Calu3 (cell line): ENCODE measurements around the gene PACRG. TPM values are rescaled to one million over a fixed set of nuclear protein-coding genes. Genes with fewer than 3 reads are reported as not detected.

Source experiments
- BruUV-seq: library from RNA; stranded (reverse); fragments of 400-500 nt; replicated peaks from 2 replicates; lab custom pipeline; 2021; lab: Mats Ljungman, UMichigan
- CTCF ChIA-PET: fragments of 300-600 bp; sonication (Branson Sonifier 250); formaldehyde crosslinking; loops from one replicate; lab custom pipeline; 2022; ENCODE audit warnings: antibody characterized with exemption; lab: Charles Lee
- DNase-seq: peaks from one replicate; pipeline ENCODE4 v3.0.0; 2022
- H3K27ac Mint-ChIP-seq: one replicate; pipeline ENCODE4 v1.8.0; 2022; ENCODE audit warnings: mixed read lengths; ENCODE audit not compliant: unreplicated experiment
- H3K27me3 Mint-ChIP-seq: one replicate; pipeline ENCODE4 v1.8.0; 2022; ENCODE audit warnings: mixed read lengths; ENCODE audit not compliant: unreplicated experiment
- H3K36me3 Mint-ChIP-seq: one replicate; pipeline ENCODE4 v1.8.0; 2022; ENCODE audit warnings: mild to moderate bottlenecking, moderate library complexity, mixed read lengths; ENCODE audit not compliant: insufficient read depth, unreplicated experiment
- H3K4me1 Mint-ChIP-seq: one replicate; pipeline ENCODE4 v1.8.0; 2022; ENCODE audit warnings: mild to moderate bottlenecking, low read depth, mixed read lengths; ENCODE audit not compliant: unreplicated experiment
- H3K4me3 Mint-ChIP-seq: one replicate; pipeline ENCODE4 v1.8.0; 2022; ENCODE audit warnings: mild to moderate bottlenecking, low read depth, moderate library complexity, mixed read lengths; ENCODE audit not compliant: unreplicated experiment
- H3K9me3 Mint-ChIP-seq: one replicate; pipeline ENCODE4 v1.8.0; 2022; ENCODE audit warnings: low read depth, mixed read lengths; ENCODE audit not compliant: unreplicated experiment
- intact Hi-C: fragments of 100-400 bp; cut with micrococcal nuclease; formaldehyde crosslinking; loops from one replicate; pipeline ENCODE4 v1.10.0; 2022; ENCODE audit not compliant: unreplicated experiment
- total RNA-seq: library from RNA; stranded (reverse); gene quantifications from 2 replicates; pipeline ENCODE4 v1.2.3, GENCODE V29; 2022
- TF ChIP-seq, protein P1 (sequence below): fragments of 200-600 bp; IDR thresholded peaks from one replicate; pipeline ENCODE4 v1.8.0; 2022; ENCODE audit warnings: antibody characterized with exemption; ENCODE audit not compliant: unreplicated experiment

The PACRG gene
- total RNA-seq, 1 experiment from 2014 or later: 1.5 TPM

- TF ChIP-seq, protein P1, sequence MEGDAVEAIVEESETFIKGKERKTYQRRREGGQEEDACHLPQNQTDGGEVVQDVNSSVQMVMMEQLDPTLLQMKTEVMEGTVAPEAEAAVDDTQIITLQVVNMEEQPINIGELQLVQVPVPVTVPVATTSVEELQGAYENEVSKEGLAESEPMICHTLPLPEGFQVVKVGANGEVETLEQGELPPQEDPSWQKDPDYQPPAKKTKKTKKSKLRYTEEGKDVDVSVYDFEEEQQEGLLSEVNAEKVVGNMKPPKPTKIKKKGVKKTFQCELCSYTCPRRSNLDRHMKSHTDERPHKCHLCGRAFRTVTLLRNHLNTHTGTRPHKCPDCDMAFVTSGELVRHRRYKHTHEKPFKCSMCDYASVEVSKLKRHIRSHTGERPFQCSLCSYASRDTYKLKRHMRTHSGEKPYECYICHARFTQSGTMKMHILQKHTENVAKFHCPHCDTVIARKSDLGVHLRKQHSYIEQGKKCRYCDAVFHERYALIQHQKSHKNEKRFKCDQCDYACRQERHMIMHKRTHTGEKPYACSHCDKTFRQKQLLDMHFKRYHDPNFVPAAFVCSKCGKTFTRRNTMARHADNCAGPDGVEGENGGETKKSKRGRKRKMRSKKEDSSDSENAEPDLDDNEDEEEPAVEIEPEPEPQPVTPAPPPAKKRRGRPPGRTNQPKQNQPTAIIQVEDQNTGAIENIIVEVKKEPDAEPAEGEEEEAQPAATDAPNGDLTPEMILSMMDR: no peak
- no TSS peak for BruUV-seq
- intact Hi-C loops: no loop called here
- H3K9me3 Mint-ChIP-seq: peaks cover 6% of the 10 kb centered on the region
- no peak overlapping the region for H3K27ac Mint-ChIP-seq
- no peak overlapping the region for H3K4me3 Mint-ChIP-seq
- H3K36me3 Mint-ChIP-seq: no peaks in the 10 kb centered on the region
- CTCF ChIA-PET: no interaction called here
- no peaks in the 10 kb centered on the region for H3K4me1 Mint-ChIP-seq
- H3K27me3 Mint-ChIP-seq: no peaks in the 10 kb centered on the region
- no peak for DNase-seq
Measured at GRCh38 chr6:162798546-162799266, 70.9 kb downstream of the PACRG start.

DNA sequence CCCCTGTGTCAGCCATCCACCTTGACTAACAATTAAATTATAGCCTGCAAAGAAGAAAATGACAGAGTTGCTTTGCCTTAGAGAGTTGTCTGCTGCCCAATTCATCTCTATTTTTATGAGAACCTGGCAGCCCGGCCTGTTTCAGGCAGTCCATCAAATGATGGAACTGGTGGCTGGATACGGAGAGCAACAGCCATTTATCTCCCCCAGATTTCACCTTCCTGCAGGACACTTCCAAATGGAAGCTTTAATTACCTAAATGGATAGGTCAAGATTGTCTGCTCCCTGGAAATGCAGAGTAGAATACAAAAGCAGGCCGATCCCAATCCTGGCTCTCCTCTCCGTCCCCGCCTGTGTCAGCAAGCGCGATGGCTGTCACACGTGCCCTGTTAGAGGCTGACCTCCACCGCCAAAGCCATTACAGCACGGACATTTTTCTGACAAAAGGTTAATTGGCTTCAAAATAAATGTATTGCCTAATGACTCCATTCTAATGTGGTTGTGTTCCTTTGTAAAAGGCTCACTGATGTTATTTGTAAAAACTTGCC is 86.7 kb downstream of the PACRG start:
- no peaks in the 10 kb centered on the region for H3K27me3 Mint-ChIP-seq
- BruUV-seq: no TSS peak
- TF ChIP-seq, protein P1: no peak
- no peaks in the 10 kb centered on the region for H3K36me3 Mint-ChIP-seq
- peaks cover 2% of the 10 kb centered on the region for H3K9me3 Mint-ChIP-seq
- no peak overlapping the region for H3K27ac Mint-ChIP-seq
- intact Hi-C loops: no loop called here
- CTCF ChIA-PET: no interaction called here
- no peak for DNase-seq
- H3K4me3 Mint-ChIP-seq: no peak overlapping the region
- no peaks in the 10 kb centered on the region for H3K4me1 Mint-ChIP-seq

- no peak overlapping the region for H3K4me3 Mint-ChIP-seq
- intact Hi-C loops: no loop called here
Measured at GRCh38 chr6:162817196-162817595, 89.4 kb downstream of the PACRG start.

GRCh38 chr6:162819284-162819683 is 91.5 kb downstream of the PACRG start:
- DNase-seq: no peak
- TF ChIP-seq, protein P1: no peak
- Mint-ChIP-seq H3K4me1 (no peaks in the 10 kb centered on the region), H3K4me3 (no peak overlapping the region), H3K27me3 (no peaks in the 10 kb centered on the region), H3K9me3 (no peaks in the 10 kb centered on the region), H3K36me3 (no peaks in the 10 kb centered on the region), H3K27ac (no peak overlapping the region)
- CTCF ChIA-PET: no interaction called here
- no TSS peak for BruUV-seq
- intact Hi-C loops: no loop called here

More at GRCh38 chr6:162817196-162817595, 89.4 kb downstream of the PACRG start:
- Mint-ChIP-seq H3K9me3 (no peaks in the 10 kb centered on the region), H3K27ac (no peak overlapping the region), H3K27me3 (no peaks in the 10 kb centered on the region), H3K36me3 (no peaks in the 10 kb centered on the region), H3K4me1 (no peaks in the 10 kb centered on the region)
- TF ChIP-seq, protein P1: no peak
- CTCF ChIA-PET: no interaction called here
- no peak for DNase-seq
- BruUV-seq: no TSS peak
